HL-60/S4 treated with retinoic acid at 250 ng/mL for 4 days and 3 days (cell line): Measurements from ENCODE around the gene CACNB1.
"Not testable (repeated sequence)": the region's sequence is repeated elsewhere in the genome, so short reads cannot be mapped to it uniquely, and the experiment has no call there.

Experiments used
- in situ Hi-C: fragments of 300-500 bp; cut with MboI; formaldehyde crosslinking; loops from 2 replicates; pipeline ENCODE4 v1.7.0; 2022; ENCODE audit warnings: low sequenced_read_pairs

The CACNB1 gene

DNA sequence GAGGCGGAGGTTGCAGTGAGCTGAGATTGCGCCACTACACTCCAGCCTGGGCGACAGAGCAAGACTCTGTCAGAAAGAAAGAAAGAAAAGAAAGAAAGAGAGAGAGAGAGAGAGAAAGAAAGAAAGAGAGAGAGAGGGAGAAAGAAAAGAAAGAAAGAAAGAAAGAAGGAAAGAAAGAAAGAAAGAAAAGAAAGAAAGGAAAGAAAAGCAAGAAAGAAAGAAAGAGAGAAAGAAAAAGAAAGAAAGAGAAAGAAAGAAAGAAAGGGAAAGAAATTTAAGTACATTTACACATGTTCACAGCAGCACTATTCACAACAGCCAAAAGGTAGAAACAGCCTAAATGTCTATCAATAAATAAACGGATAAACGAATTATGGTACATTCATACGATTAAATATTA lies 67.9 kb downstream of the CACNB1 start:
- in situ Hi-C loops, result not testable (repeated sequence)

DNA sequence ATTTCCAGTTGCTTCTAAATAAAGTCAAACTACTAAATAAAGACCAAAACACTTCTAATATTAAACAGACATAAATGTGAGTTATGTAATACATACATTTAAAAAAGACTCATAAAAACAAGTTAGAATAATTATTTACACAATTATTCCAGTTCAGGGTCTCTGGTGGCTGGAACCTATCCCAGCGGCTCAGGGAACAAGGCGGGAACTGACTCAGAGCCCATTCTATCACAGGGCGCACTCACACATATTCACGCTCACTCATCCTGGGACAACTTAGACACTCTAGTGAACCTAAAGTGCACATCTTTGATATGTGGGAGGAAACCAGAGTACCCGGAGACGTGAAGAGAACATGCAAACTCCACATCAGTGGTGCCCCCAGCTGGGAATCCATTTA lies 71.0 kb downstream of the CACNB1 start:
- in situ Hi-C loops, result no loop called here

DNA sequence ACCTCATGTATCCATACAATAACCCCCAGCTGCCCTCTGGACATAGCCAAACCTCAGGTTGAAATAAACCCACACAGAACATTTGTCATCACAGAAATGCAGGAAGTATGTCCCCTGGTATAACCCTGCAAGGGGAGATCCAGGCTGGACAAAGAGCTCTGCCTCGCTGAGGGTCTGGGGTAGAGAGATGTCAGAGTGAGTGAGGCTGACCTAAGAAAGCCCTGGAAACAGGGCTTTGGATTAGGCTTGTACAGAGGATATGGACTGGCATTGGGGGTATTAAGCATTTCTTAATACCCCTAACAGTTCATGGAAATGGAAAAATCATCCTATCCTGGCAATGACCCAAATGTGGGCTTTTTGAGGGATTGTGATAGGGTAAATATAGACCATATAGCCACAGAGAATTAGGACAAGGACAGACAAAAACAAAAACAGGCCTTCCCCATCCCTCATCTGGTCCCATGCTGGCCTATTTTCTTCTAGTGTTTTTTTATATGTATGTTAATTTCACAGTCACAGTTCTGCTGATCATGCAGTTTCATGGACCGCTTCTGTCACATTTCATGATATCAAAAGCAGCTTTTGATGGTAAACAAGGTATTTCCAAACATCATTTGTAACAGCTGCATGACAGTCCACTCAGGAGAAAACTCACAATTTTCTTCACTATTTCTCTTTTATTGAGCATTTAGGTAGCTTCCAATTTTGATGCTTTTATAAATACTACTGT lies 72.2 kb downstream of the CACNB1 start:
- in situ Hi-C loops, result no loop called here

DNA sequence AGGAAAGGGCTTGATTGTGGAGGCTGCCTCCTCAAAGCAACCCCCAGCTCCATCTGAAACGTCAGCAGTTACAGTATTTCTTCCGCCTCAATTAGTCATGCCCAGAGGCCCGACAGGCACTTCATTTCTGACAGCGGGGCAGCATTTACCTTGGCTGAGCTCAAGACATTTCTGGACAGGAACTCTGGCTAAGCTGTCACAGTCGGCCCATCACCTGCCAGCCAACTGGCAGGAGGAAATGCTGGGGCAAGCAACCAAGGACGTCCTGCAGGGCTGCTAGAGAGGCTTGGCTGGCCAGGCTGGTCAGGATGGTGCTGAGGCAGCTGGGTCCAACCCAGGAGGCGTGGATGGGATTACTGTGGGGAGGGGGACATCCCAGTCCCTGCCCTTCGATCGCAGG lies 73.8 kb downstream of the CACNB1 start:
- in situ Hi-C loops, result no loop called here
